Activated naive CD8-positive, alpha-beta T cell treated with anti-CD3 and anti-CD28 coated beads, Interleukin-2, amount 10 ng/mL, durations not matched to agents 7 days and 5 days (primary cell): ENCODE results near the gene FBXO45. TPM values are rescaled to one million over a fixed set of nuclear protein-coding genes. Genes with fewer than 3 reads are reported as not detected.

ENCODE experiments used
- total RNA-seq, 2 experiments: library from RNA; stranded (reverse); gene quantifications; one replicate each; pipeline ENCODE4 v1.2.3, GENCODE V29; 2021

Gene FBXO45
- total RNA-seq, 2 experiments from 2014 or later: 12.3 to 13.0 TPM

Other genes with a start within 250 kb of the FBXO45 start
- gene TM4SF19, start 230.3 kb upstream of the FBXO45 start, total RNA-seq: 1 to 10 TPM; 2.6 to 3.8 TPM
- gene UBXN7, start 136.2 kb upstream of the FBXO45 start, total RNA-seq: 10 to 100 TPM; 62.2 to 62.6 TPM
- gene RNF168, start 64.9 kb upstream of the FBXO45 start, total RNA-seq: 10 to 100 TPM; 46.9 to 48.4 TPM
- not detected for gene SMCO1, start 53.3 kb upstream of the FBXO45 start, total RNA-seq
- 10 to 100 TPM; 20.0 to 20.4 TPM for gene WDR53, start 106 bp upstream of the FBXO45 start, total RNA-seq
- 10 to 100 TPM; 16.2 to 17.0 TPM for gene NRROS, start 71.0 kb downstream of the FBXO45 start, total RNA-seq
- gene CEP19, start 143.6 kb downstream of the FBXO45 start, total RNA-seq: 1 to 10 TPM; 4.8 to 5.7 TPM
- gene PIGX, start 143.7 kb downstream of the FBXO45 start, total RNA-seq: 10 to 100 TPM; 32.6 to 33.5 TPM
- 10 to 100 TPM; 77.2 to 81.3 TPM for gene PAK2, start 171.2 kb downstream of the FBXO45 start, total RNA-seq